ENCODE measurements around the gene SIPA1L2. TPM values are rescaled to one million over a fixed set of nuclear protein-coding genes. Genes with fewer than 3 reads are reported as not detected.

SIPA1L2 gene
- total and polyA plus RNA-seq, 2 experiments from 2014 or later: 1.1 to 5.9 TPM

DNA sequence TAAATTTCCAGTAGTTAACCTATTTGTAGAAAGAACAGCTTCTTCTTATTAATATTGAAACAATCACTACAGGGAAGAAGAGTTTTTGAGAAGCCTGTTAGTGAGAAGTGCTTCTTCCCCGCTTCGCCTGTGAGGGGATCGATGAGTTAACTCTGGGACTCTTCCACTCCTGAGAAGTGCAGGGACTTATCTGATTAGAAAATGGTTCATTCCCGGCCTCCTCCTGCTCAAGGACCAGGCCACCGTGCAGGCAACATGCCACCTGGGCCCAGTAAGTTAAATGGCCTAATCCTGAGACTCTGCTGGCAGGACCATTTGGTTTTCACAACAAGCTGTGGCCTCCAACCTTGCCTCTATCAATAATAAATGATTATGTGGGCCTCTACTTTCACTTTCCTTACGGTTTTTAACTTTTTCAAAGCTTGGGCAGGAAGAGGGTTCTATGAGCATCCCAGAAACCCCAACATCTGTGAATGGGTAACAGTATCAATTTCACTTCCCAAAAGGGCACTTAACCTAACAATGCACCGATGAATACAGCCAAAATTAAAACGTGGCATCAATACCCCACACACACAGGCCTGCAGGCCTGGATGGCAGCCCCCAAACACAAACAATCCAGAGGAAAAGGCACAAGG is 33.1 kb downstream of the SIPA1L2 start:
- H3K9ac ChIP-seq: no peak overlapping the region
- no peaks in the 10 kb centered on the region for H3F3A ChIP-seq (ENCODE audit: insufficient read depth)
- H3K27ac ChIP-seq: no peak overlapping the region
- no peak for DNase-seq
- H3K4me2 ChIP-seq (ENCODE audit: unreplicated experiment): no peak overlapping the region
- in situ Hi-C loops (cut with MboI): no loop called here
- H3K4me1 ChIP-seq (ENCODE audit: insufficient read depth): no peaks in the 10 kb centered on the region
- WGBS, 2 experiments (ENCODE audit: low coverage in 1 of 2, low lambda C conversion rate in 2 of 2, missing lambda C conversion rate in 2 of 2): 69 to 71% methylated on average over 8 of the region's 8 CpGs
- no peaks in the 10 kb centered on the region for H3K79me2 ChIP-seq (ENCODE audit: insufficient read depth)
- no peaks in the 10 kb centered on the region for H4K20me1 ChIP-seq (ENCODE audit: insufficient read depth)
- H3K27me3 ChIP-seq (replicated peaks; ENCODE audit: insufficient read depth): no peaks in the 10 kb centered on the region
- TF ChIP-seq EZH2 (IDR thresholded peaks at IDR 0.05; ENCODE audit: insufficient read depth, poor library complexity, severe bottlenecking): no peak
- no peak for TF ChIP-seq EZH2phosphoT487 (IDR thresholded peaks at IDR 0.05; ENCODE audit: insufficient read depth, low read depth)
- no peak overlapping the region for H2AFZ ChIP-seq
- no peaks in the 10 kb centered on the region for H3K9me3 ChIP-seq (ENCODE audit: low read depth)
- H3K4me3 ChIP-seq: no peak overlapping the region
- H3K36me3 ChIP-seq (ENCODE audit: low read depth): no peaks in the 10 kb centered on the region
- H3K9me2 ChIP-seq (ENCODE audit: insufficient read depth): no peaks in the 10 kb centered on the region

DNA sequence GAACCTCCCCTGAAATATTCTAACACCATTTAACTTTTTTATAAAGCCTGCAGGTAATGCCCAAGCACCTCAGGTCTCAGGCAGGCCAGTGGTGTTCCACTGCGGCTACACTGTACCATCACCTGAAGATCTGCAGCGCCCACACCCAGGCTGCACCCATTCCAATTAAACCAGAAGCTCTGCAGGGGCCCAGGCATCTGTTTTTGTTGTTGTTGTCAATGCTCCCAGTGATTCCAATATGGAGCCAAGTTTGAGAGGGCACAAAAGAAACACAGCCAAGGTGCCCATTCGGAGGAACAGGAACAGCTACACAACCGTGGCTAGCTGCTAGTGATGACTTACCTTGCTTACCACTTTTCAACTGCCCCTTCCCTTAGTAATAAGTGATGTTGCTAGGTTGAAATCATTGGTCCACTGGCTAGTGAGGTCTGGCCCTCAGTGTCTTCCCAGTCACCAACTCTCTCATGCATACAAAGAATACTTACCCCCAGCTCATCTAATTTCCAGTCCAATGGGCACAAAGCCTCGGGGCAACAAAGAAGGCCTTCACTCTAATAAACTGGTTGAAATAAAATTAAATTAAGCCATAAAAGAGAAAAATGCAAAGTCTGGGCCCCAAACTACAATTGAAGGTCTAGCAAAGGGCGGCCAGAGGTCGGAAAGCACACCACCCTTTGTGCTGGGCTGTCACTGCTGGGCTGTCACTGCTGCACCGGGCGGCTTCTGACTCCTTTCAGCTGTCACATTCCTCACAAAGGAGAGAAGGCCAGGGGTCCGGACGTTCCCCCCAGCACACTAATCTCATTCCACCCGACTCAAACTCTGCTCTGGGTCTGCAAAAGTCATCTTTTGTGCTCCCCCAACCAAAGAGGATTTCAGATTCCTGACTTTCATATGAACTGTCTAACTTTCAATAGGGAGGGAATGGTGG is 34.9 kb downstream of the SIPA1L2 start:
- H3K9ac ChIP-seq: no peak overlapping the region
- no peaks in the 10 kb centered on the region for H3K9me3 ChIP-seq (ENCODE audit: low read depth)
- no peaks in the 10 kb centered on the region for H4K20me1 ChIP-seq (ENCODE audit: insufficient read depth)
- no peaks in the 10 kb centered on the region for H3K36me3 ChIP-seq (ENCODE audit: low read depth)
- H3K27me3 ChIP-seq (replicated peaks; ENCODE audit: insufficient read depth): no peaks in the 10 kb centered on the region
- peaks cover 6% of the 10 kb centered on the region; the same call in 1 of the 2 replicates for H3K4me1 ChIP-seq (ENCODE audit: insufficient read depth)
- H3K4me3 ChIP-seq: no peak overlapping the region
- H3K4me2 ChIP-seq (ENCODE audit: unreplicated experiment): no peak overlapping the region
- H2AFZ ChIP-seq: no peak overlapping the region
- no peak for DNase-seq
- 89 to 90% methylated on average over 12 of the region's 12 CpGs for WGBS, 2 experiments (ENCODE audit: low coverage in 1 of 2, low lambda C conversion rate in 2 of 2, missing lambda C conversion rate in 2 of 2)
- in situ Hi-C loops (cut with MboI): no loop called here
- H3K79me2 ChIP-seq (ENCODE audit: insufficient read depth): no peaks in the 10 kb centered on the region
- H3F3A ChIP-seq (ENCODE audit: insufficient read depth): no peaks in the 10 kb centered on the region
- H3K9me2 ChIP-seq (ENCODE audit: insufficient read depth): no peaks in the 10 kb centered on the region
- H3K27ac ChIP-seq: no peak overlapping the region
- no peak for TF ChIP-seq EZH2phosphoT487 (IDR thresholded peaks at IDR 0.05; ENCODE audit: insufficient read depth, low read depth)
- TF ChIP-seq EZH2 (IDR thresholded peaks at IDR 0.05; ENCODE audit: insufficient read depth, poor library complexity, severe bottlenecking): no peak

DNA sequence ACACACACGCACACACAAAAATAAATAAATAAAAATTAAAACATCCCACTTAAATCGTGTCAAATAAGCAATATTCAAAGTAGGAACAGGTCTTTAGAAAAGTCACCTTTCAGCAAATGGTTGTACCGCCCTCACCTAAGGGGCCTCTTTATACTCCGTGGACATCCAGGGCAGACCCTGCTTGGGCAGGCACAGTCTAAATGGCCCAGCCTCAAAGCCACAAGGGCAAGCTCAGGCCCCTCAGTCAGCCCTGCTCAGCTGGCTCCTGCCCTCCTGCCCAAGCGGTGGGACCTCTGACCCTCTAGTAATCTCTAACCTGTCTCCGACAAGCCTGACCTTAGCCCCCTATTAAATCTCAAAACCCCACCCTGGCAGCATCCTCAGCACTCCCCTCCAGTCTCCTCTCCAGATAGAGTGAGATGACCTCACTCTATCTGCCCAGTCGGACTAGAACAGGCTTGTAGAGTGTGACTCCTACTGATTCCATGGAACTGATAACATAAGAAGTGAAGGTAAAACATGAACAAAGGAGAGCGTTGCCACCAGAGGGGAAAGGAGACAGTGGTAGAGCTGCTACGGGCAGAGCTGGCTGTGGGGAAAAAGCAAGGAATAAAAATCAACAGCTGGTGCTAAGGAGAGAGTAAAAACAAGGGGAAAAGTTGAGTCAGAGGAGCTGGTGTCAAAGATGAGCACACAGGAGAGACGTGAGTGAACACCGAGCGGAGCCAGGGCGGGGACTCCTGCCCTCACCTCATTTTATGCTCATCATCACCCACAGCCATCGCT is 36.0 kb downstream of the SIPA1L2 start:
- no peak overlapping the region for H2AFZ ChIP-seq
- 77 to 79% methylated on average over 14 of the region's 14 CpGs for WGBS, 2 experiments (ENCODE audit: low coverage in 1 of 2, low lambda C conversion rate in 2 of 2, missing lambda C conversion rate in 2 of 2)
- H3K79me2 ChIP-seq (ENCODE audit: insufficient read depth): no peaks in the 10 kb centered on the region
- peaks cover 6% of the 10 kb centered on the region; the same call in 1 of the 2 replicates for H3K4me1 ChIP-seq (ENCODE audit: insufficient read depth)
- no peaks in the 10 kb centered on the region for H3K9me2 ChIP-seq (ENCODE audit: insufficient read depth)
- no peaks in the 10 kb centered on the region for H3F3A ChIP-seq (ENCODE audit: insufficient read depth)
- no peak overlapping the region for H3K4me3 ChIP-seq
- H3K9ac ChIP-seq: no peak overlapping the region
- no peak for TF ChIP-seq EZH2phosphoT487 (IDR thresholded peaks at IDR 0.05; ENCODE audit: insufficient read depth, low read depth)
- no peak for TF ChIP-seq EZH2 (IDR thresholded peaks at IDR 0.05; ENCODE audit: insufficient read depth, poor library complexity, severe bottlenecking)
- no peak overlapping the region for H3K27ac ChIP-seq
- no peaks in the 10 kb centered on the region for H3K36me3 ChIP-seq (ENCODE audit: low read depth)
- H3K27me3 ChIP-seq (replicated peaks; ENCODE audit: insufficient read depth): no peaks in the 10 kb centered on the region
- H4K20me1 ChIP-seq (ENCODE audit: insufficient read depth): no peaks in the 10 kb centered on the region
- in situ Hi-C loops (cut with MboI): no loop called here
- H3K9me3 ChIP-seq (ENCODE audit: low read depth): no peaks in the 10 kb centered on the region
- peak; percentile 26 for DNase-seq
- H3K4me2 ChIP-seq (ENCODE audit: unreplicated experiment): no peak overlapping the region

DNA sequence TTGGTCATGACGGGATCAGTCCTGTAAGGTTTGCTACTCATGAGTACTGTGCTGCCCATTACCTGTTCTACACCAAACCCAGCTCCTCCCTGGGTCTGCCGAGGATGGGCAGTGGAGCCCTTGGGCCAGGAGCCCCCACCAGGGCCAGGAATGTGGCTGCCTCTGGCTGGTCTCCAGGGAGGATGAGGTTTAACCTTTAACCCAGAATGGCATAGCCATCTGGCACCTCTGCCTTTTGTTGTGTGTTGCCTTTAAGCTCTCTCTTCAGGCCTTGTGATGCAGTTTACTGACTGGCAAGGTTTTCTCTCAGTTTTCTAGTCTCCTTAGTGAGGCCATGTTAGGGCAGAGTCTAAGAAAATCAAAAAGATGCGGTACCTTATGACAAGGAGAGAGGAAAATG is 38.6 kb downstream of the SIPA1L2 start:
- H3K4me1 ChIP-seq (ENCODE audit: insufficient read depth): peaks cover 6% of the 10 kb centered on the region; the same call in 1 of the 2 replicates
- H3F3A ChIP-seq (ENCODE audit: insufficient read depth): no peaks in the 10 kb centered on the region
- WGBS, 2 experiments (ENCODE audit: low coverage in 1 of 2, low lambda C conversion rate in 2 of 2, missing lambda C conversion rate in 2 of 2): 98 to 100% methylated on average over 3 of the region's 3 CpGs
- in situ Hi-C loops (cut with MboI): no loop called here
- no peak for DNase-seq
- H3K79me2 ChIP-seq (ENCODE audit: insufficient read depth): no peaks in the 10 kb centered on the region
- no peaks in the 10 kb centered on the region for H3K27me3 ChIP-seq (replicated peaks; ENCODE audit: insufficient read depth)
- TF ChIP-seq EZH2phosphoT487 (IDR thresholded peaks at IDR 0.05; ENCODE audit: insufficient read depth, low read depth) (no peak), EZH2 (IDR thresholded peaks at IDR 0.05; ENCODE audit: insufficient read depth, poor library complexity, severe bottlenecking) (no peak)
- H3K4me2 ChIP-seq (ENCODE audit: unreplicated experiment): no peak overlapping the region
- H3K36me3 ChIP-seq (ENCODE audit: low read depth): no peaks in the 10 kb centered on the region
- H3K9me2 ChIP-seq (ENCODE audit: insufficient read depth): no peaks in the 10 kb centered on the region
- H3K27ac ChIP-seq: no peak overlapping the region
- no peak overlapping the region for H3K4me3 ChIP-seq
- no peak overlapping the region for H3K9ac ChIP-seq
- H4K20me1 ChIP-seq (ENCODE audit: insufficient read depth): no peaks in the 10 kb centered on the region
- no peaks in the 10 kb centered on the region for H3K9me3 ChIP-seq (ENCODE audit: low read depth)
- H2AFZ ChIP-seq: no peak overlapping the region

Data from GM23248 (cell line).